Measurements from ENCODE around the gene CDK17.
"Not testable (repeated sequence)": the region's sequence is repeated elsewhere in the genome, so short reads cannot be mapped to it uniquely, and the experiment has no call there.

Gene CDK17

DNA sequence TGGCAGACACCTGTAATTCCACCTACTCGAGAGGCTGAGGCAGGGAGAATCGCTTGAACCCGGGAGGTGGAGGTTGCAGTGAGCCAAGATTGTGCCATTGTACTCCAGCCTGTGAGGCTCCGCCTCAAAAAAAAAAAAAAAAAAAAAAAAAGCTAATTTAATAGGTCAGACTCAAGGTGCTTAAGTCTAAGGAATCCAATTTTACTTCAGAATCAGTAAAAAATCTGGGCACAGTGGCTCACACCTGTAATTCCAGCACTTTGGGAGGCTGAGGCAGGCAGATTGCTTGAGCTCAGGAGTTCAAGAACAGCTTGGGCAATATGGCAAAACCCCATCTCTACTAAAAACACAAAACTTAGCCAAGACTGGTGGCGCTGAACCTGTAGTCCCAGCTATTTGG, 7.0 kb downstream of the CDK17 start:
- Mint-ChIP-seq H3K36me3 (peaks cover 4 to 12% of the 10 kb centered on the region in 2 donors), H3K4me1 (peaks cover 8 to 39% of the 10 kb centered on the region in 2 donors)
- not testable (repeated sequence) for DNase-seq; H3K4me3 Mint-ChIP-seq; ATAC-seq (replicated peaks); H3K9me3 Mint-ChIP-seq; H3K27ac Mint-ChIP-seq; H3K27me3 Mint-ChIP-seq

DNA sequence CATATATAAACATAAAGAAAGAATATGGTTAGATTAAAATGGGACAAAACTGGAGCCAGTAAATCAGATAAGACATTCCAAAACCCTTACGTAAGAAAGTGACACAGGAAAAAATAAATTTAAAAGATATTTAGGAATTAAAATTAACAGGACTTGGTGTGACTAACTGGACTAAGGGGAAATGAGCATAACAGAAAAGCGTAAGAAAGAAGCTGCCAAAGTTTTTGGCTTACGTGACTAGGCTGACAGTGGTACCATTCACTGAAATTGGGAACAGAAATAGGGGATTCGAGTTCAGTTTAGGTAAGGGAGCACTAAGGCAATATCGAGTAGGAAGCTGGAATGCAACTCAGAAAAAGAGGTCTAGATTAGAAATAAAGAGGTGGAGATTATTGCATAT, 7.8 kb downstream of the CDK17 start:
- no peaks in the 10 kb centered on the region for H3K9me3 Mint-ChIP-seq
- H3K4me1 Mint-ChIP-seq: peaks cover 13 to 45% of the 10 kb centered on the region in 2 donors
- no peak overlapping the region for H3K4me3 Mint-ChIP-seq

DNA sequence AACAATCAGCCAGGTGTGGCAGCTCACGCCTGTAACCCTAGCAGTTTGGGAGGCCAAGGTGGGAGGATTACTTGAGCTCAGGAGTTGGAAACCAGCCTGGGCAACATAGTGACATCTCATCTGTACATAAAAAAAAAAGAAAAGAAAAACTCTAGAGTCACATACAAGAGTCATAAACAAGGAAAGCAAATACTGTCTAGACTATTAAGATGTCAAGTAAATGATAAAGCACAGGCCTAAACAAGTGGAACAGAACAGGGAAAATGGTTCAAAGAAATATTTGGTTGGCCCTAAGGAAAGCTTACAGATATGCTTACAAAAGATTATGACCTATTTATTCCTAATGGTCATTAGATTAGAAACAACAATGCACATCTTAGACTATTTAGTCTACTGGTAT, 12.3 kb downstream of the CDK17 start:
- H3K27ac Mint-ChIP-seq: no peak overlapping the region
- ATAC-seq (replicated peaks) (no peak), DNase-seq (no peak)
- peaks cover 12 to 36% of the 10 kb centered on the region in 2 donors for H3K36me3 Mint-ChIP-seq
- no peak overlapping the region for H3K4me3 Mint-ChIP-seq
- H3K27me3 Mint-ChIP-seq: no peaks in the 10 kb centered on the region
- H3K4me1 Mint-ChIP-seq: peaks cover 30 to 58% of the 10 kb centered on the region in 2 donors
- no peaks in the 10 kb centered on the region for H3K9me3 Mint-ChIP-seq

More for the DNA sequence above, 7.8 kb downstream of the CDK17 start:
- DNase-seq: no peak
- Mint-ChIP-seq H3K27me3 (no peaks in the 10 kb centered on the region), H3K36me3 (peaks cover 4 to 16% of the 10 kb centered on the region in 2 donors), H3K27ac (no peak overlapping the region)
- no peak for ATAC-seq (replicated peaks)

DNA sequence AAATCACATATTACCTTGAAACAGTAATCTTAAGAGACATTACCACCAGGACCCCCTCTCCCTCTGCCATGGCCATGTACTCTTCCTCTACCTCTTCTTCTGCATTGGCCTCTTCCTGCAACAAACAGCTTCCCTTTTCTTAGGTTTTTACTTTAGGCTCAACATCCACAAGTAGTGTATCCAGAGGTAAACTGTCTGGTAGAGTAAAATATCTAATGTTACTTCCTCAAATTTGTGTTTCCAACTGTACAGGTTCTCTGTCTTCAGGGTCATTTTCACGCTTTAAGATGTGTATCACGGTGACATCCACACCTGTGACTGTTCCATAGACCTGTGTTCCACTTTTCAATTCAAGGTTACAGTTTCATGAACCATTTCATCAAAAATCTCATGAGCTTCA, 13.4 kb downstream of the CDK17 start:
- peaks cover 33 to 62% of the 10 kb centered on the region in 2 donors for H3K4me1 Mint-ChIP-seq

DNA sequence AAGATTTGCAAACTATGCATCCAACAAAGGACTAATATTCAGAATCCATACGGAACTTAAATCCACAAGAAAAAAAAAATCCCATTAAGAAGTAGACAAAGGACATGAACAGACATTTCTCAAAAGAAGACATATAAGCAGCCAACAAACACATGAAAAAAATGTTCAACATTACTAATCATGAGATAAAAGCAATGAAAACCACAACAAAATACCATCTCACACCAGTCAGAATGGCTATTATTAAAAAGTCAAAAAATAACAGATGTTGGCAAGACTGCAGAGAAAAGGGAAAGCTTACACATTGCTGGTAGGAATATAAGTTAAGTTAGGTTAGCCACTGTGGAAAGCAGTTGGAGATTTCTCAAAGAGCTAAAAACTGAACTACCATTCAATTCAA, 16.2 kb downstream of the CDK17 start:
- no peak for ATAC-seq (replicated peaks)
- H3K27ac Mint-ChIP-seq: no peak overlapping the region
- peak overlapping the region in 1 of 2 donors; percentile 30 for H3K4me3 Mint-ChIP-seq
- peaks cover 18 to 42% of the 10 kb centered on the region in 2 donors for H3K36me3 Mint-ChIP-seq
- H3K9me3 Mint-ChIP-seq: no peaks in the 10 kb centered on the region
- no peak for DNase-seq
- H3K4me1 Mint-ChIP-seq: peaks cover 33 to 75% of the 10 kb centered on the region in 2 donors
- no peaks in the 10 kb centered on the region for H3K27me3 Mint-ChIP-seq

More for the DNA sequence above, 13.4 kb downstream of the CDK17 start:
- H3K27ac Mint-ChIP-seq: no peak overlapping the region
- H3K4me3 Mint-ChIP-seq: no peak overlapping the region
- no peak for DNase-seq
- H3K9me3 Mint-ChIP-seq: no peaks in the 10 kb centered on the region
- peaks cover 20 to 43% of the 10 kb centered on the region in 2 donors for H3K36me3 Mint-ChIP-seq
- peak; percentile 33 to 36 for ATAC-seq (replicated peaks)
- H3K27me3 Mint-ChIP-seq: no peaks in the 10 kb centered on the region

DNA sequence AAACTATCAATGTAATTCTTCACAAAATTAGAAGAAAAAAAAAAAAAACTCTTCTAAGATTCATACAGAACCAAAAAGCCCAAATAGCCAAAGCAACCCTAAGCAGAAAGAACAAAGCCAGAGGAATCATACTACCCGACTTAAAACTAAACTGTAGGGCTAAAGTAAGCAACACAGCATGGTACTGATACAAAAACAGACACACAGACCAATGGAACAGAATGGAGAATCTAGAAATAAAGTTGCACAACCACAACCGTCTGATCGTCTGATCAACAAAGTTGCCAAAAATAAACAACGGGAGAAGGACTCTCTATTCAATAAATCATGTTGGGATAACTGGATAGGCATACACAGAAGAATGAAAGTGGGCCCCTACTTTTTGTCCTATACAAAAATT, 16.9 kb downstream of the CDK17 start:
- Mint-ChIP-seq H3K27ac (no peak overlapping the region), H3K36me3 (peaks cover 18 to 42% of the 10 kb centered on the region in 2 donors), H3K27me3 (no peaks in the 10 kb centered on the region), H3K9me3 (no peaks in the 10 kb centered on the region), H3K4me3 (no peak overlapping the region), H3K4me1 (peaks cover 33 to 74% of the 10 kb centered on the region in 2 donors)
- ATAC-seq (replicated peaks) (no peak), DNase-seq (no peak)

DNA sequence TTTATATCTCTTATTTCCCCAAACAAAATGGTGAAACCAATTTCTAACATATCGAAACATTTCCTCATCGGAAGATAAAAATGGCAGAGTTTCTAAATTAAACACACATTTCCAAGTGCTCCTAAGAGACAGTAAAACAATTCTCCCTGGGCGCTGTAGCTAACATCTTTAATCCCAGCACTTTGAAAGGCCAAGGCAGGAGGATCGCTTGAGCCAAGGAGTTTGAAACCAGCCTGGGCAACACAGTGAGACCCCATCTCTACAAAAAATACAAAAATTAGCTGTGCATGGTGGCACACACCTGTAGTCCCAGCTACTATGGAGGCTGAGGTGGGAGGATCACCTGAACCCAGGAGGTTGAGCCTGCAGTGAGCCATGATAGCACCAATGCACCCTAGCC, 20.5 kb downstream of the CDK17 start:
- not testable (repeated sequence) for H3K9me3 Mint-ChIP-seq; ATAC-seq (replicated peaks)
- H3K4me1 Mint-ChIP-seq: peaks cover 40 to 71% of the 10 kb centered on the region in 2 donors

DNA sequence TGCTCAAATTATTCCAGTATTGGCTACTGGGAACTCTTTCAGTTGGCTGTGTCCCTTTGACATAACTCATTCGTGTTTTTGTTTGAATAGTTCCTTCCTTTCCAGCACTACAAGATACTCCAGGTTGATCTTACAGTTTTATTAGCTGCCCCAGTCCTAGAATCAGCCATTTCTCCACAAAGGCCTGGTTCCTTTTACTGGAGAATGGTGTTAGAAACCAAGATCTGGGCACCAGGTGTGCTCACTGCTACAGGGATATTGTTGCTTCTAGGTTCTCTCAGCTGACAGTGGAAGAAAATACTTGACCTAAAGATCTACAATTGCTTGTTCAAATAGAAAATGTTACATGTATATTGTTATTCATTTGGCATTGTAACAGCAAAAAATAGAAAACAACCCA, 21.9 kb downstream of the CDK17 start:
- ATAC-seq (replicated peaks): no peak
- no peak for DNase-seq
- H3K27me3 Mint-ChIP-seq: no peaks in the 10 kb centered on the region
- no peaks in the 10 kb centered on the region for H3K9me3 Mint-ChIP-seq
- peaks cover 36 to 71% of the 10 kb centered on the region in 2 donors for H3K4me1 Mint-ChIP-seq
- no peak overlapping the region for H3K27ac Mint-ChIP-seq
- no peak overlapping the region for H3K4me3 Mint-ChIP-seq
- peaks cover 16 to 21% of the 10 kb centered on the region in 2 donors for H3K36me3 Mint-ChIP-seq

More for the DNA sequence above, 20.5 kb downstream of the CDK17 start:
- H3K27ac Mint-ChIP-seq, DNase-seq, H3K27me3 Mint-ChIP-seq, H3K4me3 Mint-ChIP-seq: not testable (repeated sequence)
- H3K36me3 Mint-ChIP-seq: peaks cover 18 to 30% of the 10 kb centered on the region in 2 donors

DNA sequence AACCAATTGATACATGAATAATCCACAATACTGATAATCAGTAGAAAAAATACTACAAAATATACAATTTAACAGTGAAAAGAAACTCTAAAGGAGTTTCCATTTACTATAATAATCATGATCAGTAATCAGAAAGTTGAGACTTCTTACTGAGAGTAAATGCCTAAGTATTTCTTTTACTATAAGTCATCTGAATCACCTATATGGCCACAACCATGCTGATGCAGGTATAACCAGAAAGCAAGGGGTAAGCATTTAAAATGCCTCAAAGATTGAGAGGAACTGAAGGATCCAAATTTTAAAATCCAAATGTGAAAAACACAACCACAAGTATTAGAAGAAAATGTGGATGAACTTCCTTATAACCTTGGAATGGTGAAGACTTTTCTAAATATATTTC, 23.4 kb downstream of the CDK17 start:
- Mint-ChIP-seq H3K27ac (no peak overlapping the region), H3K4me3 (no peak overlapping the region), H3K4me1 (peaks cover 35 to 65% of the 10 kb centered on the region in 2 donors), H3K27me3 (no peaks in the 10 kb centered on the region), H3K9me3 (no peaks in the 10 kb centered on the region), H3K36me3 (peaks cover 11 to 16% of the 10 kb centered on the region in 2 donors)
- no peak for DNase-seq
- ATAC-seq (replicated peaks): no peak

DNA sequence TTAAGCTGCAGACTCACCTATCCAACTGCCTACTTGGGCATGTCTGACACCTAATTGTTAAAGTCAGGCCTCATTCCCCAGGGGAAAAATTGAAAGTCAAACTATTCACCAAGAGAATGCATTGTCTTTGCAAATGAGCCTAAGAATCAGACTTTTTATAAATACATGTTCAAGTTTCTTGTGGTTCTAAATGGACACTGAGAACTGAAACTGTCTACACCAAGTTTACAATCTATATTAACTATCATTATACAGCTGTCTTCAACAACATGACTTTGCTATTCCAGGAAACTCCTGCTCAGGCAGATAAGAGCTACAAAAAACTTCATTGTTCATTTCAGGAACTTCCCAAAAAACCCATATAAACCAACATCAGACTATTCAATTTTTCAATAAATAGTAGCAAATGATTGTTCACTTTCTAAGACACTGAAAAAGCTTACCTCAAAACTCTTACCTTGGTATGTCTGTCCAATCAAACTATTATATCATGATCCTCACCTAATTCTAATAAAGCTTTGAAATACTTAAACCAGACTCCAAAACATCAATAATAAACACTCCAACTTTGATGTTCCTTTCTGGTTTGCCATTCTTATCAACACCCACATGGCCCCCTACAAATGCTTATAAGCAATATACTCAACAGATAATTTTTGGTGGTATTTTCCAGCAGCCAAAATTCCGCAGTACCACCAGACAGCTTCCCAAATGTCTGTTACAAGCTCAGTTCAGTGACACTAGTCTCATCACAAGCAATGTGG, 24.2 kb downstream of the CDK17 start:
- Mint-ChIP-seq H3K36me3 (peaks cover 15 to 22% of the 10 kb centered on the region in 2 donors), H3K4me1 (peaks cover 39 to 67% of the 10 kb centered on the region in 2 donors), H3K4me3 (peak overlapping the region; percentile 22 to 44), H3K9me3 (no peaks in the 10 kb centered on the region), H3K27me3 (no peaks in the 10 kb centered on the region), H3K27ac (peak overlapping the region; percentile 51)
- ATAC-seq (replicated peaks): peak; percentile 67 to 69
- no peak for DNase-seq

DNA sequence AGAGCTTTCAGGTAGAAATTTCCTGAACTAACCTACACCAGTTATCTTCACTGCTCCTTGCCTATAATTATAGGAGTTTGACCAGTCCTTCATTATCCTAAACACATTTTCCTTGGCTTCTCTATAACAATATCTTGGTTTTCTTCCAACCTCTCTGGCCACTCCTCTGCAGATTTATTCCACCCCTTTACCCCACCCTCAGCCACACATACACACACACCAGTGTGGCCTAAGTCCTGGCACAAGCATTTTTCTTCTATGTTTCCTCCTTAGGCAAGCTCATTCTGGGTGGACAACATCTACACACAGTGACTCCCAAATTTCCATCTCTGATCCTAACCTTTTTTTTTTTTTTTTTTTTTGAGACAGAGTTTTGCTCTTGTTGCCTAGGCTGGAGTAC, 25.1 kb downstream of the CDK17 start:
- peaks cover 16 to 18% of the 10 kb centered on the region in 2 donors for H3K36me3 Mint-ChIP-seq
- DNase-seq (no peak), ATAC-seq (replicated peaks) (no peak)
- H3K27me3 Mint-ChIP-seq: no peaks in the 10 kb centered on the region
- H3K27ac Mint-ChIP-seq: peak overlapping the region; percentile 26
- H3K4me3 Mint-ChIP-seq: no peak overlapping the region
- peaks cover 38 to 60% of the 10 kb centered on the region in 2 donors for H3K4me1 Mint-ChIP-seq
- no peaks in the 10 kb centered on the region for H3K9me3 Mint-ChIP-seq

DNA sequence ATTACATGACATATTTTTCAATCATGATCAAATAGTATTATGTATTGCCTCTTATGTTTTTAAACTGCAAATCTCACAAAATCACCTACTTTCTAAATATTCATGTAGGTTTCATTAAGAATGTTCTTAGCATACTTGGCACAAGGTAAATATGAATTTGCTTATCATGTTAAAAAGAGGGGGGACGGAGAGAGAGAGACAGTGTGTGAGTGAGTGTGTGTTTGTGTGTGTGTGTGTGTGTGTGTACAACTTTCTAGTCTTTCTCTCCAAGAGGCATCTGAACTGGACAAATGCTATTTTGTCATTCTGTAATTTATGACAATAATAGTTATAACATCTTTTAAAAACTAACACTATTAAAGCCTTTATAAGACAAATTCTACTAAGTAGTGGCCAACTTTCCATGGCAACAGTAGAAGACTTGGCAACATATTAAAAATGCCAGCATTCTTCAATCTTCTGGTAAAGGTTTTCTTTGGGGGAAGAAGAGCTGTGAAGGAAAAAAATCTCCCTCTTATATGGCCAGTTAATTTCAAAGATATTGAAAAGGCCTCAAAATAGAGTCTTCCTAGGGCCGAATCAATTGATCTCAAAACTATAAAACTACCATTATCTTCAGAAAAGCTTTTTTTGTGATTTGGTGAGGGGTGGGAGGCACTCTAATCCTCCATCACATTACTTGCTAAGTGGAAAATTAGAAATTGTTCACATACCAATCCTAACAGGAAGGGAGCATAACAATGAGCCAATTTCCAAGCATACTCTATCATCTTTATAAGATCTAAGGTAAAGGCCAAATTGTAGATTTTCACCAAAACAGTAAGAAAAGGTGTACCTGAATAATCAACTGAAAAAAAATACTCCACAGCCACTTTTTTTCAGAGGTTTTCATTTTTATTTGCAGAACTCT, 28.2 kb downstream of the CDK17 start:
- Mint-ChIP-seq H3K27me3 (no peaks in the 10 kb centered on the region), H3K27ac (no peak overlapping the region), H3K4me3 (no peak overlapping the region), H3K36me3 (peaks cover 14 to 17% of the 10 kb centered on the region in 2 donors), H3K4me1 (peaks cover 46 to 69% of the 10 kb centered on the region in 2 donors), H3K9me3 (no peaks in the 10 kb centered on the region)
- DNase-seq (no peak), ATAC-seq (replicated peaks) (no peak)

DNA sequence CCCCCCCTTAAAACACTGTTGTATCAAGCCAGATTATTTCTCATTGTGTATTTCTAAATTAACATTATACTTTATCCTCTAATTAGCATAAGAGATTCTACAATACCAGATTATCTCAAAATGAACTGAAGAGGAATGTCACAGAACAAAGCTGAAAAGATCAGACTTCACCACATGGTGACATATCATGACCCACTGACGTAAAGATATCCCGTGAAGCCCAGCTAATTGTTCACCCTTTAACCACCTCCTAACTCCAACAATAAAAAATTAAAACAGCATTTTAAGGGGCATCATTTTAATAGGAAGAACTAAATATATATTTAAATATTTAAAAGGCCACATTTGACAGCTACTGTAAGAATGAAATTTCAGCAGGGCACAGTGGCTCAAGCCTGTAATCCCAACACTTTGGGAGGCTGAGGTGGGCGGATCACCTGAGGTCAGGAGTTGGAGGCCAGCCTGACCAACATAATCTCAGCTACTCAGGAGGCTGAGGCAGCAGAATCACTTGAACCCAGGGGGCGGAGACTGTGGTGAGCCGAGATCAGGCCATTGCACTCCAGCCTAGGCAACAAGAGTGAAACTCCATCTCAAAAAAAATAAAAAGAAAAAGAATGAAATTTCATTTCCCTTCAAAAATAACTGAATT, 29.0 kb downstream of the CDK17 start:
- peak overlapping the region; percentile 71 for H3K27ac Mint-ChIP-seq
- peaks cover 47 to 73% of the 10 kb centered on the region in 2 donors for H3K4me1 Mint-ChIP-seq
- H3K4me3 Mint-ChIP-seq: no peak overlapping the region
- ATAC-seq (replicated peaks) (no peak), DNase-seq (no peak)
- H3K36me3 Mint-ChIP-seq: peaks cover 14 to 20% of the 10 kb centered on the region in 2 donors
- no peaks in the 10 kb centered on the region for H3K9me3 Mint-ChIP-seq
- H3K27me3 Mint-ChIP-seq: no peaks in the 10 kb centered on the region

DNA sequence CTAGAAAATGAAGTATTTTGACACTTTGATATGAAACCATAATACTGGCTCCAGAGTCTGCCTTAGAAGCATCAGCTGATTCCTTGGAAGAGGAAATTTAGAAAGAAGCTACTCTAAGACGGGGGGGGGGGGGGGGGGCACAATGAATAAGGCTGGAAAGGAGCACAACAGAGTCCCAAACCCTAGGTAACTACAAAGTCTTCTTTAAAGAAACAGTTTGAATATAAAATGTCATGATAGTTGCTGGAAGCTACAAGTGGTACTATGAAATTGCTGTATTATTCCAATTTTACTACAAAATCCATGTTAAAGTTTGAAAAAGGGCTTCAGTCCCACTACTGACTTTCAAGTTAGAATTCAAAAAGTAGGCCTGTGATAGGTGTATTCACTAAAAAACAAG, 31.6 kb downstream of the CDK17 start:
- Mint-ChIP-seq H3K4me1 (peaks cover 32 to 60% of the 10 kb centered on the region in 2 donors), H3K27ac (no peak overlapping the region), H3K36me3 (peaks cover 18 to 25% of the 10 kb centered on the region in 2 donors), H3K27me3 (no peaks in the 10 kb centered on the region), H3K4me3 (no peak overlapping the region), H3K9me3 (no peaks in the 10 kb centered on the region)
- ATAC-seq (replicated peaks): no peak
- DNase-seq: no peak
